Measurements from ENCODE around the gene GNB1L. TPM values are rescaled to one million over a fixed set of nuclear protein-coding genes. Genes with fewer than 3 reads are reported as not detected.

GNB1L gene
- total RNA-seq, 2 experiments from 2014 or later = 7.6 to 12.4 TPM

DNA sequence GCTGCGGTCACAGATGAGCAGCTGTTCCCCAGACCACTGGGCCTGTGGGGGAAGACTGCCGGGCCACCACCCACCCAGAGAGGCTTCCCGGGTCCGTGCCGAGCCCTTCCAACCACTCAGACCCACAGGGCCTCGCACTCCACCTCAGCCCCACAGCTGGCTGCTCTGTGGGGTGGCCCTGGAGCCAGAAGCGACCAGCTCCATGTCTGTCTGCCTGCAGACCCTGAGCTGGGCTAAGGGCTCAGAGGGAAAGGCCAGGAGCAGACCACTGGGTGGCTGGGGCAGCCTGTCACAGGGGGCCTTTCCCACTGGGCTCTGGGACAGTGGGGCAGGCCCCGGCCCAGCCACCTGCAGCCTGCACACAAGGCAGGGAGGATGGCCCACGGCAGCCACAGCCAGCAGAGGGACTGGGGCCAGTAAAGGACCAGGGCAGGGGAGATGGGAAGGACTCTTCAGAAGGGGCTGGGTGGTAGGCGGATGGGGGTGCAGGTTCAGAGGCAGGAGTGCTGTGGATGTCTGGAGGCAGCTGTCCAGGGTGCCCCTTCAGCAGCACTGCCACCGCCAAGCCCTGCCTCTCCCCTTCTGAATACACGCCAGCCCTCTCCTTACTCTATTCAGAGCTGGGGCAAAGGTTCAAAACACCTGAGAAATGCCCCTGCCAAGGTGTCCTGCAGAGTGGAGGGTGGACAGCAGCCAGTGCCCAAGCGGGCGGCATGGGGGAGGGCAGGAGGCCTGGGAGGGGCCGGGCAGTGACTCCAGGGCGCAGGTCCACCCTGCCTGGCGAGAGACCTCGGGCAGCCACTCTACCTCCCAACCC lies 32.2 kb downstream of the GNB1L start:
- DNase-seq (no peak), ATAC-seq (no peak)
- H3K27me3 Mint-ChIP-seq = no peaks in the 10 kb centered on the region
- CTCF ChIA-PET = no interaction called here
- no peak overlapping the region for H3K4me3 Mint-ChIP-seq
- POLR2A ChIA-PET = interaction anchor here (0.6 kb wide), 1 partner anchor 546 kb away, joined by 4 read pairs; no protein-coding TSS in a partner anchor
- no peaks in the 10 kb centered on the region for H3K4me1 Mint-ChIP-seq
- H3K9me3 Mint-ChIP-seq (ENCODE audit: low read depth) = no peaks in the 10 kb centered on the region
- no peak overlapping the region for H3K27ac Mint-ChIP-seq
- peaks cover 1% of the 10 kb centered on the region for H3K36me3 Mint-ChIP-seq (ENCODE audit: low read depth)
- intact Hi-C loops (cut with DNase I, micrococcal nuclease) = no loop called here

DNA sequence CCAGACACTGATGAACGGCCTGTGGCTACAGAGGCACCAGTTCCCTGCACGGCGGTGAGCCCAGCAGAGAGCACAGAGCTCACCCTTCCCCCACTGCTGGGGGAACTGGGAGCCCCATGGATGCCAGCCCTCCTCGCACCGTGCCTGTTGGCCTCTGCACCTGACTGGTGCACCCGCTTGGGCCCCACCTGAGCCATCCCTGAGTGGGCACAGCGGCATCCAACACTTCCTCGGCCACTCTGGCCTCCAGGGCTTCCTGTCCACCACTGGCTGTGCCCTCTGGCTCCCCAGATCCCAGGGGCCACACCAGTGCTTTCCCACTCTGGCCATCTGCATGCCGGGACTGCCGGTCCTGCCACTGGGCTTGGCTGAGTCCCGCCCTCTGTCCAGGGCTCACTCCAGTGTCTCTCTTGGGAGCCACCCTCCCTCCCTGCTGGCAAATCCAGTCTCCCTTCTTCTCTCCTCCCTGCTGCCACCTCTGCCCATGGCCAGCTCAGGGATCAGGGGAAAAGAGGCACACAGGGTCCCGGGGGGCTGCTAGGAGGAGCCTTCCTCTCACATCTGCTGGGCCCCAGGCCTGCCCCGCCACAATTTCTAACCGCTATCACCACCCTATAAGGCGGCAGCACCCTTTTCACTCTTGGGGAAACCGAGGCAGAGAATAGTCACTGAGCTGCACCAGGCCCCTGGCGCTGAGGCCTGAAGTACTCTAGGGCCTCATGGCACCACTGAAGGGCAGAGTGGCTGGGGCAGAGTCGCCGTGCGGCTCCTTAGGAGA lies 33.0 kb downstream of the GNB1L start:
- ATAC-seq (no peak), DNase-seq (no peak)
- no peaks in the 10 kb centered on the region for H3K4me1 Mint-ChIP-seq
- H3K27ac Mint-ChIP-seq = no peak overlapping the region
- ChIA-PET CTCF (no interaction called here), POLR2A (interaction anchor here (0.6 kb wide), 1 partner anchor 545 kb away, joined by 4 read pairs; no protein-coding TSS in a partner anchor)
- peaks cover 1% of the 10 kb centered on the region for H3K36me3 Mint-ChIP-seq (ENCODE audit: low read depth)
- no peaks in the 10 kb centered on the region for H3K9me3 Mint-ChIP-seq (ENCODE audit: low read depth)
- intact Hi-C loops (cut with DNase I, micrococcal nuclease) = no loop called here
- H3K4me3 Mint-ChIP-seq = no peak overlapping the region
- H3K27me3 Mint-ChIP-seq = no peaks in the 10 kb centered on the region

DNA sequence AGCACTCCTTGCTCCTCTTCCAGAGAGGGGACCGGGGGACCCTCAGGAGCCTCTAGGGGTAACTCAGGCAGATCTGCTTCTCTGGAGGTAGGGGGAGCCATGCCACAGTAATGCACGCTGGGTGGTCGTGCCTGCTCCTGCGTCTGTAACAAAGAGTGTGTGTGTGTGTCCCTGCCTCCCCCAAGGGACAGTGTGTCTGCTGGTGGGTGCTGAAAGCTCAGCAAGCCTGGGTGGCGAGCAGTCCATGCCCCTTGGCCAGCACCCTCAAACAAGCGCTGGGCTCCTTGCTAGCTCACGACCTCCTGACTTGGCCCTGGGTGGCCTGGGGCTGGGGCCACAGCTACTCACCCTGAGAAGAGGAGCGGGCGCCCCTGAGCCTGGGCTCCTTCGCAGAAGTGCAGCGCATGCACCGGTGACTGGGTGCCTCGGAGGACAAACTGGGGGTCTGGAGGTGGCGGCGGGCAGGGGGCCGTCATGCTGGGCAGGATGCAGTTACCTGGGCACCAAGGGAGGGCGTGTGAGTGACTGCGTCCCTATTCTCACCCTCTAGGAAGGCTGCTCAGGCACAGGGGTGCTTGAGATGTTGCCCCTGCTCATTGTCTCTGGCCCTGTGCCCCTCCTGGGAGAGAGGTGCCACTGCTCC lies 33.7 kb downstream of the GNB1L start:
- POLR2A ChIA-PET = no interaction called here
- Mint-ChIP-seq H3K27me3 (no peaks in the 10 kb centered on the region), H3K4me1 (no peaks in the 10 kb centered on the region), H3K4me3 (no peak overlapping the region), H3K27ac (no peak overlapping the region), H3K36me3 (ENCODE audit: low read depth) (peaks cover 1% of the 10 kb centered on the region), H3K9me3 (ENCODE audit: low read depth) (no peaks in the 10 kb centered on the region)
- DNase-seq (no peak), ATAC-seq (no peak)
- intact Hi-C loops (cut with DNase I, micrococcal nuclease) = no loop called here
- CTCF ChIA-PET = interaction anchor here (0.6 kb wide), 1 partner anchor 88 kb away, joined by 4 read pairs; no protein-coding TSS in a partner anchor

DNA sequence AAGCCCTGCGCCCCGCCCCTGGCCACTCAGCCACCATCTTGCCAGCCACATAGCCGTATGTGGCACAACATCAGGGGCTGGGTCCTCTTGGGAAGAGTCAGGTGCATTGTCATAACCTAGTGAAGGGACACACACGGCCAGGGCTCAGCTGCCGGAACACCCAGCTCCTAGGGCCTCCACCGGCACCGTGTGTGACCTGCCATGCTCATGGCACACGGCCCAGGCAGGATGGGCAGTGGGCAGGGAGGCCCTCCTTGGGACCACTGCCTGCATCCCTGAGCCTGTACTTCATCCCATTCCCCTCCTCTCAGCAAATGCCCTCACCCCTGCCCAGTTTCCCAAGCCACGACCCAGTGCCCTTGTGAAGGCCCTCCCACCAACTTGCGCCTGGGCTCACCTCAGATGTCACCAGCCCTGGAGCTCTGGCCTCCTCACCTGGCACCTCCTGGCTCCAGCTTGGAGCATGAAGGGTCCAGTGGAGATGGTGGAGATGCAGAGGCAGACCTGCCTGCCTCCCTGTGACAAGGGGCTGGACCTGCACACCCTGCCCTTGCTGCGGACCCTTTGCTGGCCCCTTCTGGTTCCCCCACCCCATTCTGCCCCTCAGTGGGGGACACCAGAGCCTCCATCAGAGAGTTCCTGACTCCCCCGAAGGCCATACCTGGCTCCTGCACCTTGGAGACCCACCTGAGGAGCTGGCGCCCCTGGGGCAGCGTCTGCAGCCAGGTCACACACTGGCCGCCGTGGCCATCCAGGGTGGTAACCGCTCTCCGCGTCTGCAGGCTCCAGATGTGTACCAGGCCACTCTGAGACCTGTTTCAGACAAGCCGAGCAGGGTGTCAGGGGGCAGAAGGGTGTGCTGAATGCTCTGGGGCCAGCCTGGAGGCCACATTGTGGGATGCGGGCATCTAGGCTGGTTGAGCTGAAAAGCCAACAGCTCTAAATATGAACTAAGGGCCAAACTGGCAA lies 34.5 kb downstream of the GNB1L start:
- Mint-ChIP-seq H3K36me3 (ENCODE audit: low read depth) (peaks cover 1% of the 10 kb centered on the region), H3K4me3 (no peak overlapping the region), H3K27me3 (no peaks in the 10 kb centered on the region), H3K27ac (no peak overlapping the region), H3K9me3 (ENCODE audit: low read depth) (no peaks in the 10 kb centered on the region), H3K4me1 (no peaks in the 10 kb centered on the region)
- DNase-seq (no peak), ATAC-seq (no peak)
- ChIA-PET CTCF (interaction anchor here (0.6 kb wide), 1 partner anchor 87 kb away, joined by 4 read pairs; no protein-coding TSS in a partner anchor), POLR2A (no interaction called here)
- intact Hi-C loops (cut with DNase I, micrococcal nuclease) = no loop called here

DNA sequence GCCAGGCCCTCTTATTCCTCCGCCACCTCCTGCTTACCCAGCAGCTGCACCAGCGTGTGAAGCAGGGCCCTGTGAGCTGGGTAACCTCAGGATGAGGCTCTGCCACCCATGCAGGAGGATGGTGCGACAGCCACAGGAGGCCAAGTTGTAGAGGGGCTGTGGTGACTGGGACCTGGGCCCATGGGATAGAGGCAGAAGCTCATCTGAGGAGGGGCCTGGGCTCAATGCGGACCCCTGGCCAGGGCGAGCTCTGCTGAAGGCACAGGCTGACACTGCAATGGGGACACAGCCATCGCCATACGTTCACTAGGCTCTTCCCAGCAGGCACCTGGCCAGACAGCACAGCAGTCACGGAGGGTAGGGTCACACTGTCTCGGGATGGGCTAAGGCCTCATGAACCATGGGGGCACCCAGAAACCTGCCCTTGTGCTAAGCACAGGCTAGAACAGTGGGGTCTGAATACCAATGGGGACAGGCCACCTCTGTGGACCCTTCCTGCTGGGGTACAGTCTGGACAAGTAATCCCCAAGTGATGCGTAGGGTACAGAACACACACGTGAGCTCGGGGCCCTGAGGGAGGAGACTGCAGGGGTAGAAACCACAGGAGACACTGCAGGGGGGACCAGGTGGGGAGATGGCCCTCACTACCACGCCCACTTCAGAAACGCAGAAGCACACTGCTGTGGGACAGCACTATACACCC lies 35.3 kb downstream of the GNB1L start:
- Mint-ChIP-seq H3K4me3 (no peak overlapping the region), H3K36me3 (ENCODE audit: low read depth) (peaks cover 1% of the 10 kb centered on the region), H3K27me3 (no peaks in the 10 kb centered on the region), H3K27ac (no peak overlapping the region), H3K9me3 (ENCODE audit: low read depth) (no peaks in the 10 kb centered on the region), H3K4me1 (no peaks in the 10 kb centered on the region)
- intact Hi-C loops (cut with DNase I, micrococcal nuclease) = no loop called here
- DNase-seq (no peak), ATAC-seq (no peak)
- CTCF ChIA-PET = no interaction called here
- POLR2A ChIA-PET = no interaction called here

DNA sequence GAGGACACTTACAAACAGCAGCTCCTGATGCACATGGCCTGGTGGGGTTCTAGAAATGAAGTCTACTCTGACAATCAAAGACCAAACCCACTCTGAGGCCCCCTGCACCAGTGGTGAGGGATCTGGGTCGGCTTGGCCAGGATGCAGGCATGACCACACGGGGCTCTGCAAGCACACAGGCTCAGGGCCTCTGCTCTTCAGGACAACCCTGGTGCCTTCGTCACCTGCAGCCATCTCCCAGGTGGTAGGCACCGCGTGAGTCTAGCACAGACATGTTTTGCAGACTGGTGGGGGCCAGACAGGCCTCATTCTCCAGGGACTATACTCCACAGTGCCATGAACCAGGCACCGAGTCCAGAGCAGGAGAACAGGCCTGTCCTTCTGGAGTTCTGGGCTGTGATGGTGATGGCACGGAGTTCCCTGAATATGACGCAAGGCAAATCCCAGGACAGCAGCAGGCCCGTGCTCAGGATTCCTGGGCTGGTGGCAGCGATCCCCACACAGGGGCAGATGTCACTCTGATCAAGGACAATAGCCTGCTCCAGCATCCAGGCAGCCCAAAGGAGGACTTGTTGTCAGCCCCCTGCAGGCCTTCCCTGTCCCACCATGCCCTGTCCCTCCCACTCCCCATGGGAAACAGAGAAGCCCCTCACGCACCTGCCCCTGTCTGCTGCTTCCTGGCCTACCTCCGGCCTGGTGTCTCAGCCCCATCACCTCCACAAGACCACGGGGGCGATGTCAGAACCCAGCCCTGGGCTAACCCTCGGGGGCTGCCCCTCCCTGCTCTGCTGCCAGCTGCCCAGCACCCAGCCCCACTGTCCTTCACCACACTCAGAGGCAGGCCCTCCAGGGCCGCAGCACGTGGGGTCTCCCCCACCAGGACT lies 36.1 kb downstream of the GNB1L start:
- CTCF ChIA-PET = no interaction called here

DNA sequence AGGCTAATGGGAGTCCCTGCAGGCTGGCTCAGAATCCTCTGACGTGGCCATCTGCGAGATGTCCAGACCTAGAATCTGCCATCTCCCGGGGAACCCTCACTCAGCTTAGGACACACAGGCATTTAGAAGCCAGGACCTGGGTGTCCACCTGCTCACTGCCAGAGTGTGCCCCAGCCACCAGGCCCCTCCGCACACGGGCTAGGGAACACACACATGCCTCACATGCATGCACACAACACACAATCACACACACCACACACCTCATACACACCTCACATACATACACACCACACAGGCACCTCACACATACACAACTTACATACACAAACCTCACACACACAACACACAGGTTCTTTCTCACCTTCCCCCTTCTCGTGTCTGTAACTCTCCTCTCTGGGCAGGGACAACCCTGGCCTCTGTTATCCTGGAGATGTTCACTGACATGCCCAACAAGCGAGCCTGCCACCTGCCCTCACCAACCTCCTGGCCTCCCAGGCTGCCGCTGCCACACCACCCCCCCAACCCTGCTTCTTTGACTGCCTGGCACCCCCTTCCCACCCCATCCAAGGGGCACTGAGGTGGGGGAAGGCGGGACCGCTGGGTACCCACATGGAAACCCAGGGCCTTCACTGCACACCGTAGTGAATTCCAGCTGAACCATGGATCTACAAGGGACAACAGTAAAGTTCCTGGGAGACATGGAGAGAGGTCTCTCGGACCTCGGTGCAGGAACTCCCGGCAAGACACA lies 38.1 kb downstream of the GNB1L start:
- DNase-seq = no peak
- Mint-ChIP-seq H3K36me3 (ENCODE audit: low read depth) (peaks cover 1% of the 10 kb centered on the region), H3K27ac (no peak overlapping the region), H3K27me3 (no peaks in the 10 kb centered on the region), H3K4me1 (no peaks in the 10 kb centered on the region), H3K4me3 (no peak overlapping the region), H3K9me3 (ENCODE audit: low read depth) (no peaks in the 10 kb centered on the region)
- ChIA-PET POLR2A (no interaction called here), CTCF (no interaction called here)
- intact Hi-C loops (cut with DNase I, micrococcal nuclease) = no loop called here
- ATAC-seq = no peak

More for the DNA sequence above, 36.1 kb downstream of the GNB1L start:
- H3K27me3 Mint-ChIP-seq = no peaks in the 10 kb centered on the region
- ATAC-seq (no peak), DNase-seq (no peak)
- no peak overlapping the region for H3K4me3 Mint-ChIP-seq
- no peaks in the 10 kb centered on the region for H3K9me3 Mint-ChIP-seq (ENCODE audit: low read depth)
- intact Hi-C loops (cut with DNase I, micrococcal nuclease) = no loop called here
- POLR2A ChIA-PET = no interaction called here
- H3K27ac Mint-ChIP-seq = no peak overlapping the region
- peaks cover 1% of the 10 kb centered on the region for H3K36me3 Mint-ChIP-seq (ENCODE audit: low read depth)
- no peaks in the 10 kb centered on the region for H3K4me1 Mint-ChIP-seq

DNA sequence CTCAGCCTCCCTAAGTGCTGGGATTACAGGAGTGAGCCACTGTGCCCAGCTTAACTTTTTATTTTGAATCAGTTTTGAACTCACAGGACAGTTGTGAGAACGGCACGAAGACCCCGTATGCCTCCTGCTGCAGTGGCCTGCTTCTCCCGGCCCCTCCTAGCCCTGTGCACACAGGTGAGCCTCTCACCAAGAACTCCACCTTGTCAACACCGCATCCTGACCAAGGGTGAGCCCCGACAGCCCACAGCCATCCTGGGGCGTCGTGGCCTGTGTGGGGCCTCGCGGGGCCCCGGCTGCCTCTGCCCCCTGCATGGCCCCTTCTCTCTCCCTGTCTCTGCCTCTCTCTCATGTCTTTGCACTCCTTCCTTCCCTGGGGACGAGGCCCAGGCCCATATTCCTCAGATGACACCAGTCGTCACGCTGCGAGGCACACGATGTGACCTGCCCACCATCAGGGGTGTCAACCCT lies 38.8 kb downstream of the GNB1L start:
- peaks cover 3% of the 10 kb centered on the region for H3K36me3 Mint-ChIP-seq (ENCODE audit: low read depth)

DNA sequence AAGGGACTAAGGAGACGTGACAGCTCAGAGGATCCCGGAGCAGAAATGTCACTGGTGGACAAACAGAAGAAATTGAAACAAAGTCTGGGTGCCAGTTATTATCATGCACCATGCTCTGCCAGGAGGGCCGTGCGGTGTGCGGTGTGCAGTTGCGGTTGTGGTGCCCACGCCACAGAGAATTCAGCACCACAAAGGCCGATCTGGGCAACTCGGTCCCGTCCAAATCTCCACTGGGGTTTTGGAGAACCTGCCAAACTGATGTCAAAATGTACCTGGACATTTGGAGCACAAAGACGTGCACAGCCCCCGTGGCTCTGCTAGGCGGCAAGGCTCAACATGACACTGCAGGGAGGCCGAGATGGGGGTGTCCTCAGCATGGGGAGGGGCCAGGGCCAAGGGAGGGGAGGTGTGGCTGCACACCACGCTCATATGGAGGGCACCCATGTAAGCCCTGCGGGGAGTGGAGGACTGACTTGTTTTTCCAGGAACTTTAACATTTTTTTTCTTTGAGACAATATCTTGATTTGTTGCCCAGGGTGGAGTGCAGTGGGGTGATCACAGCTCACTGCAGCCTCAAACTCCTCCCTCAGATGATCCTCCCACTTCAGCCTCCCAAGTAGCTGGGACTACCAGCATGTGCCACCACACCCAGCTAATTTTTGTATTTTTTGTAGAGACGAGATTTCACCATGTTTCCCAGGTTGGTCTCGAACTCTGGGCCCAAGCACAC lies 39.4 kb downstream of the GNB1L start:
- POLR2A ChIA-PET = no interaction called here
- H3K4me1 Mint-ChIP-seq = no peaks in the 10 kb centered on the region
- DNase-seq = no peak
- CTCF ChIA-PET = no interaction called here
- peaks cover 3% of the 10 kb centered on the region for H3K36me3 Mint-ChIP-seq (ENCODE audit: low read depth)
- no peaks in the 10 kb centered on the region for H3K27me3 Mint-ChIP-seq
- H3K27ac Mint-ChIP-seq = no peak overlapping the region
- H3K4me3 Mint-ChIP-seq = no peak overlapping the region
- no peak for ATAC-seq
- intact Hi-C loops (cut with DNase I, micrococcal nuclease) = no loop called here
- H3K9me3 Mint-ChIP-seq (ENCODE audit: low read depth) = no peaks in the 10 kb centered on the region

More for the DNA sequence above, 38.8 kb downstream of the GNB1L start:
- H3K9me3 Mint-ChIP-seq (ENCODE audit: low read depth) = no peaks in the 10 kb centered on the region
- H3K4me3 Mint-ChIP-seq = no peak overlapping the region
- ChIA-PET CTCF (no interaction called here), POLR2A (no interaction called here)
- H3K27ac Mint-ChIP-seq = no peak overlapping the region
- DNase-seq = no peak
- H3K27me3 Mint-ChIP-seq = no peaks in the 10 kb centered on the region
- intact Hi-C loops (cut with DNase I, micrococcal nuclease) = no loop called here
- no peaks in the 10 kb centered on the region for H3K4me1 Mint-ChIP-seq
- no peak for ATAC-seq

Data from activated CD4-positive, alpha-beta T cell treated with anti-CD3 and anti-CD28 coated beads for 36 hours (primary cell).